Inflammatory macrophage treated with lipopolysaccharide for 4 hours (primary cell): ENCODE data around the gene FADS1.

Experiments used
- DNase-seq: peaks from one replicate; pipeline ENCODE4 v3.0.0-alpha.2; 2020

FADS1 gene

GRCh38 chr11:61793083-61793828 lies 23.5 kb downstream of the FADS1 start:
- DNase-seq = no peak

DNA sequence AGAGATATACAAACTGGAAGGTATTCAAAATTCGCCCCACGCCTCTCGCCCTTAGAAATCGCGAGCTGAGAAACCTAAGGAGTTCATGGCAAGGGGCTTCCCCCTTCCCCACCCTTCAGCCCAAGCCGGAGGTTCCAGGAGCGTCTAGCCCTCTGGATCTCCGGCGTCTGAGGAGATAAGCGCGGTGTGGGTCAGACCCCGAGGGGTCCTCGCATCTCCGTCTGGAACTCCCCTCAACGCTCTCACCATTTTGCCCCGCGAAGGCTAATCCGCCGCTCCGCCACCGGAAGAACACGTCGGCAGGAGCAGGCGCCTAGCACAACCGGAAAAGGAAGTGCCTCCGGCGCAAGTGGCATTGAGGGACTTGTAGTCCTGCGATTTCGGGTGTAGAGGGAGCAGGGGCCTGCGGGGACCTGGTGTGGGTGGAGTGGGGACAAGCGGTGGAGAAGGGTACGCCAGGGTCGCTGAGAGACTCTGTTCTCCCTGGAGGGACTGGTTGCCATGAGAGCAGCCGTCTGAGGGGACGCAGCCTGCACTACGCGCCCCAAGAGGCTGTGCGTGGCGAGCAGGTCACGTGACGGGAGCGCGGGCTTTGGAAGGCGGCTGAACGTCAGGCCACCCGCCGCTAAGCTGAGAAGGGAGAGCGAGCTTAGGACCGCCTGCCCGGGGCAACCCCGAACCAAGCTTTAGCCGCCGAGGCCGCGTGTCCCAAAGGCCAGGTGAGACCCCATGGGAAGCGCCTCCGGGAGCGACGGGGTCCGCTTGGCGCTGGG lies 24.3 kb downstream of the FADS1 start, which contains the start of the genes FEN1 and TMEM258:
Gene FEN1, plus strand, starts transcription at position 602 of the 773 bp plus-strand sequence. CDS start 2,451 bp downstream, outside the sequence.
Gene TMEM258, minus strand, starts transcription at position 290 of the 773 bp plus-strand sequence. Its CDS starts 41 bp downstream, at position 249.
- DNase-seq = peak; percentile 93

GRCh38 chr11:61791737-61792309 lies 25.0 kb downstream of the FADS1 start:
- DNase-seq = peak; percentile 84

GRCh38 chr11:61787928-61788491 lies 28.8 kb downstream of the FADS1 start:
- peak; percentile 32 for DNase-seq

DNA sequence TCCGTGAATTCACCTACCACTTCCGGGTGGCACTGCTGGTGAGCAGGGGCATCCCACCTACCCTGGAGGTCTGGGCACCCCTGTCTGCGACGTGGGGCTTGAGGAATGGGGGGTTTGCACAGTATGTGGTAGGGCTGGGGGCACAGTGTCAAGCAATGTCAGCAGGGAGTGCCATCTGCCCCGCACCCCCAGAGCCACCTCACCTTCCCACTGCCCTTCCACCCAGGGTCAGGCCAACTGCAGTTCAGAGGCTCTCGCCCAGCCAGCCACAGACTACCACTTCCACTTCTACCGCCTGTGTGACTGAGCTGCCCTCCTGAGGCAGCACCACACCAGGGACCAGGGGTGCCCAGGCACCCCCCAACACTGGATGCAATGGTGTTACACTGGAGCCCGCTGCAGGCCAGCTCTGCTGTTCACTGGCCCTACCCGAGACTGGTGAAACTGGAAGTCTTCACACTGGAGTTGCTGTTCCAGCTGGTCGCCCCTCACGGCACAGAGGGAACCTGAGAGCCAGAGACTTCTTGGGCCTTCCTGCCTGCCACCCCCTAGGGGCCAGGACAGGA lies 30.9 kb downstream of the FADS1 start:
- no peak for DNase-seq

- DNase-seq = no peak
These were observed 32.3 kb downstream of the FADS1 start for GRCh38 chr11:61784506-61784805.

DNA sequence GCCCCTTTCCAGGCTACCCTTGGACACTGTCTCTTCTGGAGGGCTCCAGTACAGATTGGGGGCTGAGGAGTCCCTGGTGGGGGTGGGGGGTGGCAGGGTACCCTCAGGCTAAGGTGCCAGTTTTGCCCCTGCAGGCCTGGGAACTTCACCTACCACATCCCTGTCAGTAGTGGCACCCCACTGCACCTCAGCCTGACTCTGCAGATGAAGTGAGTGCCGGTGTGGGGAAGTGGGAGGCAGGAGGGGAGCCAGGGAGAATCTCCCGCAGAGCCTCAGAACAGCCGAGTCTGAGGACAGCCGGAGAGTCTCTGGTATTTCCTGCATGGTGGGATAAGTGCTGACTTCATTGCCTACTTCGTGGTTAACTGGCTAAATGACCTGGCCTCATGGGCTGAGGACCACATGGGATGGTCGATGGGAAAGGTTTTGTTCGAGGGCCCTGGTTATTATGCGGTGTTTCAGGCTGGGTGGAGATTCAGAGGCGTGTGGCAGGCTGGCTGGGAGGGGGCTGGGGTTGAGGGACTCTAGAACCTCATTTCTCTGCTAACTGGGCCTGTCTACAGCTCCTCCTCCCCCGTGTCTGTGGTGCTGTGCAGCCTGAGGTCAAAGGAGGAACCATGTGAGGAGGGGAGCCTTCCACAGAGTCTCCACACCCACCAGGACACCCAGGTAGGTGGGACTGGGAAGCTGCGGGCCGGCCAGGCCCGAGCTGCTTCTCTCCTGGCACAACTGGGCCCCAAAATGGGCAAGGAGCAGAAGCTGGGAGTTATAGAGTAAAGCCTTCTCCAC lies 32.9 kb downstream of the FADS1 start:
- no peak for DNase-seq

GRCh38 chr11:61782841-61783240 lies 34.0 kb downstream of the FADS1 start:
- no peak for DNase-seq

DNA sequence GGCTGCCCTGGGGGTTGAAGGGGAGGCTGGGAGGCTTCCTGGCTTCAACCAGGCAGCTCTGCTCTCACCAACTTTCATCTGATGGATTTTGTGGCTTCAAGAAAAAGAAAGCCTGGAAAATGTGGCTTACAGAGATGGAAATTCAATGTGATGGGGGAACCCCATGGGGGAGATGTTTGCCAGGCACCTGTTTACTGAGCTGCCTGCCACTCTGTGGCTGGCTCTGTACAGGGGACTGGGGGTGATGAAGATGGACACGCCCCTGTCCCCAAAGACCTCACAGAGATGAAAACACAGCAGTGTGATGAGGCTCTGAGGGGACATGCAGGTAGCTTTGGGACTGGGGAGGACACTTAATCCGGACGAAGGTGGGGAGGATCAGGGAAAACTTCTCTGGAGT lies 34.5 kb downstream of the FADS1 start:
- DNase-seq = no peak

GRCh38 chr11:61781585-61781984 lies 35.2 kb downstream of the FADS1 start:
- DNase-seq = no peak

GRCh38 chr11:61780581-61781162 lies 36.1 kb downstream of the FADS1 start:
- DNase-seq = no peak

DNA sequence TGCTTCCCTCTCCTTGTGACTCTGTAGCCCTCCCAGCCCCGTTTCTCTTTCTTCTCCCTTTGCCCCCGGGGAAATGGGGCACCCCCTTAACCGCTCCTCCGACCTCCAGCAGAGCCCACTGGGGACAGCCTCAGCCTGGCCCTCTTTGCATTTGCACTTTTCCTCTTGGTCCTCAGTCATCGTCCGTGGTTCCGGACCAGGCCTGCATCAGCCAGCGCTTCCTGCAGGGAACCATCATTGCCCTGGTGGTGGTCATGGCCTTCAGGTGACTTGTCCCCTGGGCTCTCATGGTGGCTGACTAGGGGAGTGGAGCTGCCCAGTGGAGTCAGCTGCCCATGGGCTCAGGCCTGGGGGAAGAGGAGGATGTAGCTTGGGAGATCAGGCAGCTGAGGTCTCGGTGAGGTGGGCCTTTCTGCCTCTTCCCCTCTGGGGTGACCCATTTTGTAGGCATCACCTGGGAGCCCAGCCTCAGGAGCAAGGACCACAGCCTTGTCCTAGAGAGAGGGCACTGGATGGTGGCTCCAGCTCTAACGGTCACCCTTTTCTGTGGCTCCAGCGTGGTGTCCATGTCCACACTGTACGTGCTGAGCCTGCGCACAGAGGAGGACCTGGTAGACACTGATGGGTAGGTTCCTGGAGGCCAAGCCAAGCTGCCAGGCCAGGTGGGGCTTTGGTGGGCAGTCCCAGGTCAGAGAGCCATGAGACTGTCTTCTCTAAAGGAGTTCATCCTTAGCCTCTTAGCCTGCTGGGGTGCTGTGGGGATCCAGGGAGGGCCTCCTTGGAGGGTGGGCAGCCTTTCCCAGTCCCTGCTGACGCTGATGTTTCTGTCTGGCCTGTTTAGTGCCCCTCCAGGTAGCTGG lies 36.9 kb downstream of the FADS1 start:
- no peak for DNase-seq

DNA sequence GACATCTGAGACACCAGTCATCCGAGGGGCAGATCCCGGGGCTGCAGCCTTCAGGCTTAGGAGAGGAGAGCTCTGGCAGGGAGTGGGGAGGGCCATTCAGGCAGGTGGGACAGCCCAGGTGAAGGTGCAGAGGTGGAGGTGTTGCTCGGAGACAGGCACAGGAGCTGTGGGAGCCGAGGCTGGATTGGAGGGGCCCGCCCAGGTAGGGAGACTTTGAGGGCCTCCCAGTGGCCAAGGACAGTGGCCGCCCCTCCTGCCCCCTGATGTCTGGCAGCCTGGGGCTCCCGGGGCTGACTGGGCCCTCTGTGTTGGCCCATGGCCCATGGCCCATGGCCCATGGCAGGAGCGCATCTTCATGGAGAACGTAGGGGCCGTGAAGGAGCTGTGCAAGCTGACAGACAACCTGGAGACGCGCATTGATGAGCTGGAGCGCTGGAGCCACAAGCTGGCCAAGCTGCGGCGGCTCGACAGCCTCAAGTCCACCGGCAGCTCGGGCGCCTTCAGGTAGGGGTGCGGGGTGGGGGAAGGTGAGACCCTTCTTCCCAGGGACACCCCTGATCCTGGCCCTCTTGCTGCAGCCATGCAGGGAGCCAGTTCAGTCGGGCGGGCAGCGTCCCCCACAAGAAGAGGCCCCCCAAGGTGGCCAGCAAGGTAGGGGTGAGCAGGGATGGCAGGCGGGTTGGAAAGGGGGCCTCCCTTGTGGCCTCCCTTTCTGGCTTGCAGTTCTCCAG lies 37.7 kb downstream of the FADS1 start:
- DNase-seq = no peak

- no peak for DNase-seq
These were observed 38.4 kb downstream of the FADS1 start for GRCh38 chr11:61778357-61778886.

DNA sequence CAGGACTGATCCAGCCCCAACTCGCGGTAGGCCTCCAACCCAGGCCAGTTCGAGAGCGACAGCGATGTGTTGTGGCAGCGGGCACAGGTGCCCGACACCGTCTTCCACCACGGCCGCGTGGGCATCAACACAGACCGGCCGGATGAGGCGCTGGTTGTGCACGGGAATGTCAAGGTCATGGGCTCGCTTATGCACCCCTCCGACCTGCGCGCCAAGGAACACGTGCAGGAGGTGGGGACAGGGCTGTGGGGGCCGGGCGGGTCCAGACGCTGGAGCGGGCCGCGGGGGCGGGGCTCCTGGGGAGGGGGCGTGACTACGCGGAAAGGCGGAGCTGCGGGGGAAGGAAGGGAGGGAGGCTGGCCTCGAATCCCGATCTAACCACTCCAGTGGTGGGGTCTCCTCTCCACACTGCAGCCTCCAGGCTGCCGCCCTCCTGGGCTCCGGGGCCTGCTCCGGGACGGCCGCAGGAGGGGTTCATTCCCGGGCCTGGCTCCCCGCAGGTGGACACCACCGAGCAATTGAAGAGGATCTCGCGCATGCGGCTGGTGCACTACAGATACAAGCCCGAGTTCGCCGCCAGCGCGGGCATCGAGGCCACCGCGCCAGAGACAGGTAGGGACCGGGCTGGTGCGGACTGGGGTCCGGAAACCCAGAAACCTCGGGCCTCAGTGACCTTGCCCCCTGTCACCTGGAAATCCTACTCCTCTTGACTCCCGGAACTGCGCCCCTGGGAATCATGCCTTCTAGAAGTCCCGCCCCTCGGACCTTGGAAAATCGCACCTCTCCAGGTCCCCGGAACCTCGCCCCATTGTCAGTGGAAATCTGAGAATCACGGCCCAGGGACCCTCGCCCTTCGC lies 39.3 kb downstream of the FADS1 start:
- DNase-seq = peak; percentile 18

GRCh38 chr11:61776561-61777075 lies 40.2 kb downstream of the FADS1 start:
- peak; percentile 73 for DNase-seq

DNA sequence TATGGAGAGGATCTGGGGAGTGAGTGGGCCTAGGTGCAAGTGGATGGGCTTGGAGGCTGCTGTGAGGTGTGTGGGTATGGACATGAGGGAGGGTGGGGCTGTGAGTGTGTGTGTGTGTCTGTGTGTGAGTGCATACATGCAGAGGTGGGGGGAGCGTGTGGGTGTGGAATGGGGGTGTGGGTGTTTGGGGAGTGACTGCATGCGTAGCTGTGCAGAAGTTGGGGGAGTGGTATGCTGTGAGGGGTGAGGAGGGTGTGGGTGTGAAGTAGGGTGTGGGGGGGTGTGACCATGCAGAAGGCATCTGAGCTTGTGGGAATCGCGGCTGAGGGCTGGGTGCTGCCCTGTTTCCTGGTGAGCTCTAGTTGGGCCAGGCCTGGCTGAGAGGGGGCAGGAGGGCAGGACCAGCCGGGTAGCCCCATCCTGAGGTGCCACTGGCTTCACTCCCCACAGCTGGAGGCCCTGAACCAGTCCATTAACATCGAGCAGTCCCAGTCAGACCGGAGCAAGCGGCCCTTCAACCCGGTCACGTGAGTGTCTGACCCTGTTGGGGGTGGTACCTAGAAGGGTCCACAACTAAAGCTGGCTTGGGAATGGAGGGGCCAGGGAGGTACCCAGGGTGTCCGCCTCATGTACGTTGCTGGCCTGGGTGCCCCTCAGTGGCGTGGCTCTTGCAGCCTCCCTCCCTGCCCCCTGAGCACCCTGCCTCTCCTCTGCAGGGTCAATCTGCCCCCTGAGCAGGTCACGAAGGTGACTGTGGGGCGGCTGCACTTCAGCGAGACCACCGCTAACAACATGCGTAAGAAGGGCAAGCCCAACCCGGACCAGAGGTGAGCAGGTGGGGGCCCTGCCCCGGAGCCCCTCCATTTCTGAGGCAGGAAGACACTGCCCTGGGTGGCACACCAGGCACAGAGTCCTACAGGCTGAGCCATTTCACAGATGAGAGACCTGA lies 40.9 kb downstream of the FADS1 start:
- no peak for DNase-seq

DNA sequence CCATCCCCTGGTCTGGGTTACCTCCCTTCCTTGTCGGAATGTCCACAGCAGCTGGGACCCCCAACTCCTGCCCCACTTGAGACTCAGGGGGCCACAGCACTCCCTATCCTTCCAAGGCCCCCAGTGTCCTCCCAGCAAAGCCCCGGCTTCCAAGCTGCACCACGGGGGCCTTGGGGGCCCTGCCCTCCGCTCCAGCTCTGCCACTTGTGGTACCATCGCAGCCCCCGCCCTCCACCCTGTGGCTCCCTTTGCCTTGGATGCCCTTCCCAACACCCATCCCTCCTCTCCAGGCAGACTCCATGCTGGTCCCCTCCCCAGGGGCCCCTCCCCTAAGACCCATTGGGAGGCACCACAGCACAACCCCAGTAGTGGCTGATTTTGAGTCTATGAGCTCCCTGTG lies 41.7 kb downstream of the FADS1 start:
- DNase-seq = no peak
